Activated naive CD8-positive, alpha-beta T cell treated with anti-CD3 and anti-CD28 coated beads, Interleukin-2, amount 10 ng/mL, durations not matched to agents 7 days and 5 days (primary cell): Measurements from ENCODE around the gene MOCS2. TPM values are rescaled to one million over a fixed set of nuclear protein-coding genes. Genes with fewer than 3 reads are reported as not detected.
"Not testable (repeated sequence)": the region's sequence is repeated elsewhere in the genome, so short reads cannot be mapped to it uniquely, and the experiment has no call there.

Experiments
- ATAC-seq: fragments of 150-1000 bp; cut with Tn5 transposase; one replicate; pipeline ENCODE4 v1.10.0; 2021; ENCODE audit warnings: low read depth, moderate library complexity
- POLR2A ChIA-PET: fragments of 350-600 bp; sonication (Branson Sonifier 250); formaldehyde crosslinking; loops from one replicate; lab custom pipeline; 2021; ENCODE audit warnings: antibody characterized with exemption; lab: Charles Lee
- DNase-seq: peaks from one replicate; pipeline ENCODE4 v3.0.0; 2021
- H3K27ac Mint-ChIP-seq: one replicate; pipeline ENCODE4 v1.8.0; 2022; ENCODE audit warnings: mild to moderate bottlenecking, mixed read lengths
- H3K27me3 Mint-ChIP-seq: one replicate; pipeline ENCODE4 v1.8.0; 2022; ENCODE audit warnings: mild to moderate bottlenecking, moderate library complexity, mixed read lengths
- H3K36me3 Mint-ChIP-seq: one replicate; pipeline ENCODE4 v1.8.0; 2021; ENCODE audit warnings: mild to moderate bottlenecking, mixed read lengths
- H3K4me1 Mint-ChIP-seq: one replicate; pipeline ENCODE4 v1.8.0; 2021; ENCODE audit warnings: mixed read lengths
- H3K4me3 Mint-ChIP-seq: one replicate; pipeline ENCODE4 v1.8.0; 2022; ENCODE audit warnings: mild to moderate bottlenecking, moderate library complexity, mixed read lengths
- H3K9me3 Mint-ChIP-seq: one replicate; pipeline ENCODE4 v1.8.0; 2021; ENCODE audit warnings: mixed read lengths
- total RNA-seq, 2 experiments: library from RNA; stranded (reverse); gene quantifications; one replicate each; pipeline ENCODE4 v1.2.3, GENCODE V29; 2021

MOCS2 gene
- total RNA-seq, 2 experiments from 2014 or later, result 23.1 to 26.0 TPM

DNA sequence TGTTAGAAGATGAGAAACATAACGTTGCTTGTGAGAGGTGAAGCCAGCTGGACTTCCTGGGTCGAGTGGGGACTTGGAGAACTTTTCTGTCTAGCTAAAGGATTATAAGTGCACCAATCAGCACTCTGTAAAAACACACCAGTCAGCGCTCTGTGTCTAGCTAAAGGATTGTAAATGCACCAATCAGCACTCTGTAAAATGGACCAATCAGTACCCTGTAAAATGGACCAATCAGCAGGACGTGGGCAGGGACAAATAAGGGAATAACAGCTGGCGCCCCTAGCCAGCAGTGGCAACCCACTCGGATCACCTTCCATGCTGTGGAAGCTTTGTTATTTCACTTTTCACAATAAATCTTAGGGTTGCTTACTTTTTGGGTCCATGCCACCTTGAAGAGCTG, 2.8 kb upstream of the MOCS2 start:
- H3K9me3 Mint-ChIP-seq, ATAC-seq, H3K36me3 Mint-ChIP-seq, POLR2A ChIA-PET, H3K27ac Mint-ChIP-seq, DNase-seq, H3K4me3 Mint-ChIP-seq, H3K27me3 Mint-ChIP-seq: not testable (repeated sequence)
- peaks cover 15% of the 10 kb centered on the region for H3K4me1 Mint-ChIP-seq

DNA sequence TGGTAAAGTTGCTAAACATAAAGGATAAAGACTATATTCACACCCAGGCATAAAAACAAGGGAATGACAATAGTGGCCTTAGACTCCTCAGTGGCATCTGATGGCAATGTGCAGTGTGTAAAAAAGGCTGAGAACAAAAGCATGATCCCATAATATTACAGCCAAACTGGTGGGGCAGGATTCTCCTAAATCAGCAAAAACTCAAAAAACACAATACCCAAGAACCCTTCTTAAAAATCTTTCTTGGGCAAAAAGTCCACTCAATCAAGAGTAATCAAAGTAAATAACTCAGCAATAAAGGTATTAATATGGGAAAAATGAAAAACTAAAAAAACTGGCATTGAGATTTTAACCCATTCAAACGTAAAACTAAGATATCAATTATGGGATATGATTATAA, 1.6 kb upstream of the MOCS2 start:
- ATAC-seq (no peak), DNase-seq (no peak)
- Mint-ChIP-seq H3K36me3 (peaks cover 12% of the 10 kb centered on the region), H3K4me1 (peaks cover 23% of the 10 kb centered on the region), H3K9me3 (no peaks in the 10 kb centered on the region), H3K27ac (no peak overlapping the region), H3K27me3 (no peaks in the 10 kb centered on the region), H3K4me3 (peak overlapping the region; percentile 28)
- POLR2A ChIA-PET, result no interaction called here

DNA sequence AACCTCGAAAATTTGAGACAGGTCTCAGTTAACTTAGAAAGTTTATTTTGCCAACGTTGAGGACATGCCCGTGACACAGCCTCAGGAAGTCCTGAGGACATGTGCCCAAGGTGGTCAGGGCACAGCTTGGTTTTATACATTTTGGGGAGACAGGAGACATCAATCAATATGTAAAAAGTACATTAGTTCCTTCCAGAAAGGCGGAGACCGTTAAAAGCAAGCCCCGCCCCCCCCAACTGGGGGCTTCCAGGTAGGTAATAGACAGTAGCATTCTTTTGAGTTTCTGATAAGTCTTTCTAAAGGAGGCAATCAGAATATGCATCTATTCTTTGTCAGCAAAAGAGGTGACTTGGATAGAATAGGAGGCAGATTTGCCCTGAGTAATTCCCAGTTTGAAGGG, 599 bp upstream of the MOCS2 start:
- H3K27me3 Mint-ChIP-seq, result no peaks in the 10 kb centered on the region
- no peaks in the 10 kb centered on the region for H3K9me3 Mint-ChIP-seq
- no peak for ATAC-seq
- POLR2A ChIA-PET, result interaction anchor here (1.0 to 2.1 kb wide), 6 partner anchors 13 to 311 kb away, joined by 3 to 11 read pairs (median 5); no protein-coding TSS in a partner anchor
- peaks cover 27% of the 10 kb centered on the region for H3K4me1 Mint-ChIP-seq
- no peak for DNase-seq
- H3K27ac Mint-ChIP-seq, result peak overlapping the region; percentile 89
- H3K4me3 Mint-ChIP-seq, result peak overlapping the region; percentile 86
- peaks cover 22% of the 10 kb centered on the region for H3K36me3 Mint-ChIP-seq

DNA sequence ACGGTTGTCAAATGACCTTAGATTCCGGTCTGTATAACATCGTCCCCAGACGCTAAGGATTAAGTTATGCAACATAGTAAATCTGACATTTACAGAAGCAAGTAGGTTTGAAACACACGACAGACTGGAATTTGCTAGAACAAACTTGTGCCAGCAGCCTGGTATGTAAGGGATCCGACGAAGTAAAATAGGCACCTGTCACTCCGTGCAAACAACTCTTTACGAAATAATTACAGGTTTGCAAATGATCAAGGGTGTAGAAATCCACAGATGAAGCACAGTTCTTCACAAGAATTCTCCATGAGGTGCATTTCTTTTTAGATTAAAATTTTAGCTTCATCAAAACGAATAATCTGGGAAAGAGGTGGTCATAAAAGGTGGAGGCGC, 508 bp downstream of the MOCS2 start:
- peak overlapping the region; percentile 86 for H3K4me3 Mint-ChIP-seq
- peaks cover 30% of the 10 kb centered on the region for H3K4me1 Mint-ChIP-seq
- H3K27me3 Mint-ChIP-seq, result no peaks in the 10 kb centered on the region
- POLR2A ChIA-PET, result interaction anchor here (0.6 to 2.1 kb wide), 7 partner anchors 10 to 160 kb away, joined by 3 to 11 read pairs (median 4); no protein-coding TSS in a partner anchor
- DNase-seq (no peak), ATAC-seq (no peak)
- no peaks in the 10 kb centered on the region for H3K9me3 Mint-ChIP-seq
- H3K36me3 Mint-ChIP-seq, result peaks cover 24% of the 10 kb centered on the region
- peak overlapping the region; percentile 89 for H3K27ac Mint-ChIP-seq

DNA sequence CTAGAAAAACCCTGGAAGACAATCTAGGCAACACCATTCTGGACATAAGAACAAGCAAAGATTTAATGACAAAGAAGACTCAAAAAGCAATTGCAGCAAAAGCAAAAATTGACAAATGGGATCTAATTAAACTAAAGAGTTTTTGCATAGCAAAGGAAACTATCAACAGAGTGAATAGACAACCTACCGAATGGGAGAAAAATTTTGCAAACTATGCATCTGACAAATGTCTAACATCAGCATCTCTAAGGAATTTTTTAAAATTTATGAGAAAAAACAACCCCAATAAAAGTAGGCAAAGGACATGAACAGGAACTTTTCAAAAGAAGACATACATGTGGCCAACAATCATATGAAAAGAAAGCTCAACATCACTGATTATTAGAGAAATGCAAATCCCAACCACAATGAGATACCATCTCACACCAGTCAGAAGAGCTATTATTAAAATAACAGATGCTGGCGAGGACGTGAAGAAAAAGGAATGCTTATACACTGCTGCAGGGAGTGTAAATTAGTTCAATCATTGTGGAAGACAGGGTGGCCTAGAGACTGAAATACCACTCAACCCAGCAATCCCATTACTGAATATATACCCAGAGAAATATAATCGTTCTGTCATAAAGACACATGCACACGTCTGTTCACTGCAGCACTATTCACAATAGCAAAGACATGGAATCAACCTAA, 3.8 kb downstream of the MOCS2 start:
- ATAC-seq, result no peak
- no peak for DNase-seq
- H3K9me3 Mint-ChIP-seq, result no peaks in the 10 kb centered on the region
- POLR2A ChIA-PET, result no interaction called here
- H3K27me3 Mint-ChIP-seq, result no peaks in the 10 kb centered on the region
- no peak overlapping the region for H3K27ac Mint-ChIP-seq
- H3K4me1 Mint-ChIP-seq, result peaks cover 29% of the 10 kb centered on the region
- no peak overlapping the region for H3K4me3 Mint-ChIP-seq
- peaks cover 36% of the 10 kb centered on the region for H3K36me3 Mint-ChIP-seq

DNA sequence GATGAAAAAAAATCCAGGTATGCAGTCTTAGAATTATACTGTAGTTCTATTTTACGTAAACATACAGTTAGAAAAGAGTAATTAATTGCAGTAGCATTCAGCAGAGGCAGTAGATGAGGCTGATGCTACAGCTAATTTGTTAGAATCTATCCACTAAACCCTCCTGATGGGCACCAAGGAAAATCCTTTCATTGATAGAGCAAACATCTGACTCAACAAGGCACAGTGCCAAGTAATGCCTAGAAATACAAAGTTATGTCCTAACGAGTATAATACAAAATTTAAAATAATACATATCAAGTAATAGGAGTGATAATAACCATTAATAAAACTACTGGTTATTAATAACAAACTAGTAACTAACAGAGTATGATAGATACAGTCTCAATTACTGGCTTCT, 9.0 kb downstream of the MOCS2 start:
- Mint-ChIP-seq H3K36me3 (peaks cover 24% of the 10 kb centered on the region), H3K27ac (no peak overlapping the region), H3K27me3 (no peaks in the 10 kb centered on the region), H3K9me3 (no peaks in the 10 kb centered on the region), H3K4me1 (peaks cover 7% of the 10 kb centered on the region), H3K4me3 (no peak overlapping the region)
- POLR2A ChIA-PET, result no interaction called here
- ATAC-seq (no peak), DNase-seq (no peak)

DNA sequence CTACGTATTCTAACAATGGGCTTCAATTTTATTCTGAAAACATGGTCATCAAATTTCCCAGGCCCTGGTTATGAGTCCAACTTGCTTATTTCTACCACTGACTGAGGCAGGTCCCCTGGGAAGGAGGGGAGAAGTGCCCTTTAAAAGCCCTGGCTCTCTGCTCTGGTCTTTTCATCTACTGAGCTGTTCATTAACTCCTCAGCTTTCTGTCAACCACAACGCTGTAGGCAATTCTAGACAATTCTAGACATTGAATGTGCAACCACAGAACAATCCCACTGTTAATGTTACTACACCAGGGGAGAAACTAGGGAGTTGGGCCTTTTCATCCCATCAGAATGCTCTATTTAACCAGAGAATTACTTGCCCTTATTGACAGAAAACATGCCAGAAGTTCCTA, 10.0 kb downstream of the MOCS2 start:
- Mint-ChIP-seq H3K27ac (no peak overlapping the region), H3K4me3 (no peak overlapping the region), H3K36me3 (peaks cover 16% of the 10 kb centered on the region), H3K4me1 (peaks cover 3% of the 10 kb centered on the region), H3K9me3 (no peaks in the 10 kb centered on the region), H3K27me3 (no peaks in the 10 kb centered on the region)
- ATAC-seq (no peak), DNase-seq (no peak)
- POLR2A ChIA-PET, result no interaction called here

DNA sequence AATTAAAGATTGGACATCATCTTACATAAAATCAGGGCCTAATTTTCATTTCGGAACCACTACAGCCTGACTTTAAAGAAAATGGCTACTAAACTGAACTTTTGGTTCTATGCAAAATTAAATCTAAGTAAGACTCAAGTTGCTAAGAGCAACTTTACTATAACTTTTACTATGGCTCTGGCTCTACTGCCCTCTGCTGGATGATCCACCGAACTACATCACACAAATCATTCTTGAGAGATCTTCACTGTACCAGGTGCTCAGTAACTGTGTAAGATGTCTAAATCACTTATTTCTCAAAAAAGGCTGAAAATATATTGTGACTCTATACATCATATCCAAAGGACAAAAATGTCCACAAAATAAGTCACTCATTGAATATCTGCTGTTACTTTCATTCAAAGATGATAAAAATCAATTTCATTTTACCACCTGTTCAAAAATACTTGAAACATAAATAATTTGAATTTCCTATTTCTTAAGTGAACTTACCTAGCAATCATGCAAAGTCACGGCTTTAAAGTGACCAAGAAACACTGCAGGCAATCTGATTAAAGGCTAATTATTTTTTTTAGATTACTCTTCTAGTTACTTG, 13.5 kb downstream of the MOCS2 start:
- Mint-ChIP-seq H3K36me3 (peaks cover 5% of the 10 kb centered on the region), H3K9me3 (no peaks in the 10 kb centered on the region), H3K4me3 (no peak overlapping the region), H3K27me3 (no peaks in the 10 kb centered on the region), H3K4me1 (peaks cover 10% of the 10 kb centered on the region), H3K27ac (no peak overlapping the region)
- ATAC-seq, result peak; percentile 69
- peak; percentile 42 for DNase-seq
- POLR2A ChIA-PET, result interaction anchor here (0.5 to 2.8 kb wide), 3 partner anchors 14 to 147 kb away, joined by 3 to 11 read pairs (median 4); partner anchors contain the start of gene MOCS2

DNA sequence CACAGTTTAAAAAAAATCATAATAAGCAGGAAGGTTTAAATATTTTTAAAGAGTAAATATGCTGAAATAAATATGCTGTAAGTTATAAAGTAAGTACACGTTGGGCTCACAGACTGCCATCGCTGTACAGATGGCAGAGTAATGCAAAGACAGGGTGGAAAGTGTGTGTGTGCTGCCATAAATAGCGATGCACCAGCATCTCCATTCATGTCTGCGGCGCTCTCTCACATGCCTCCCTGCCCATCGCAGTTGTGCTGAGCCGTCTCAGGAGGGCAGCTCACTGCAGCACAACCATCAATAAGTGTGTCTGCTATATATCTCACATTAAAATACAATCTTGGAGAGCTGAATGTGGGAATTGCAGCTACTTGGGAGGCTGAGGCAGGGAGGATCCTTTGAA, 14.3 kb downstream of the MOCS2 start:
- ATAC-seq (no peak), DNase-seq (no peak)
- no peaks in the 10 kb centered on the region for H3K27me3 Mint-ChIP-seq
- H3K9me3 Mint-ChIP-seq, result no peaks in the 10 kb centered on the region
- peaks cover 8% of the 10 kb centered on the region for H3K36me3 Mint-ChIP-seq
- no peak overlapping the region for H3K4me3 Mint-ChIP-seq
- peaks cover 14% of the 10 kb centered on the region for H3K4me1 Mint-ChIP-seq
- POLR2A ChIA-PET, result no interaction called here
- no peak overlapping the region for H3K27ac Mint-ChIP-seq

DNA sequence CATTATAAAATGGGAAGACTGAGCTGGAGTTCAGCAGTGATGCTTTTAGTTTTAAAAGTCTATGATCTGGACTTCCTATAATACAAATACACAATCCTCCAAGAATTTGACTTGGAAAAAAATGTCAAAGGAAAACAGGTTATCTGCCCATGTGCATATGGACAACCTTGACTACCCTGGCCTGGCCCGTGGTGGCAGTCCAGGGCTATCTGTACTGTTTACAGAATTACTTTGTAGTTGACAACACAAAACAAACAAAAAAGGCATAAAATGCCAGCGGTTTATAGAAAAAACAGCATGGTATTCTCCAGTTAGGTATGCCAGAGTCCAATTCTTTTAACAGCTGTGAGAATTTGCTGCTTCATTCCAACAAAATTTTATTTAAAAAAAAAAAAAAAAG, 17.3 kb downstream of the MOCS2 start:
- H3K4me3 Mint-ChIP-seq, result no peak overlapping the region
- no peaks in the 10 kb centered on the region for H3K9me3 Mint-ChIP-seq
- peaks cover 8% of the 10 kb centered on the region for H3K36me3 Mint-ChIP-seq
- H3K4me1 Mint-ChIP-seq, result peaks cover 27% of the 10 kb centered on the region
- no peaks in the 10 kb centered on the region for H3K27me3 Mint-ChIP-seq
- ATAC-seq (no peak), DNase-seq (no peak)
- POLR2A ChIA-PET, result interaction anchor here (2.0 kb wide), 1 partner anchor 17 kb away, joined by 4 read pairs; the partner anchor contains the start of gene MOCS2
- H3K27ac Mint-ChIP-seq, result no peak overlapping the region

DNA sequence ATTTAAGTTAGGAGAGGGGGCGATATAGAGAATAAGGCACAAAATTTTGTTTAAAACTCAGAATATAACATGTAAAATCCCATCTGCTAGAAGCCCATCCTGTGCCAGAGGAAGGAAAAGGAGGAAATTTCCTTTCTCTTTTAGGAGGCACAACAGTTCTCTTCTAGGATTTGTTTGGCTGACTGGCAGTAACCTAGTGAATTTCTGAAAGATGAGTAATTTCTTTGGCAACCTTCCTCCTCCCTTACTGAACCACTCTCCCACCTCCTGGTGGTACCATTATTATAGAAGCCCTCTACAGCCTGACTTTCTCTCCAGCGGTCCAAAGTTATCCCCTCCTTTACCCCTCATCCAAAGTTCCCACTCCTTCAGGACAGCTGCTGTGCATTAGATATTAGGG, 18.3 kb downstream of the MOCS2 start:
- H3K4me1 Mint-ChIP-seq, result peaks cover 29% of the 10 kb centered on the region
- no peak overlapping the region for H3K27ac Mint-ChIP-seq
- no peaks in the 10 kb centered on the region for H3K27me3 Mint-ChIP-seq
- ATAC-seq (no peak), DNase-seq (no peak)
- H3K9me3 Mint-ChIP-seq, result no peaks in the 10 kb centered on the region
- POLR2A ChIA-PET, result interaction anchor here (1.6 to 2.0 kb wide), 3 partner anchors 18 to 142 kb away, joined by 4 to 7 read pairs (median 4); partner anchors contain the start of gene MOCS2
- H3K4me3 Mint-ChIP-seq, result no peak overlapping the region
- peaks cover 15% of the 10 kb centered on the region for H3K36me3 Mint-ChIP-seq

DNA sequence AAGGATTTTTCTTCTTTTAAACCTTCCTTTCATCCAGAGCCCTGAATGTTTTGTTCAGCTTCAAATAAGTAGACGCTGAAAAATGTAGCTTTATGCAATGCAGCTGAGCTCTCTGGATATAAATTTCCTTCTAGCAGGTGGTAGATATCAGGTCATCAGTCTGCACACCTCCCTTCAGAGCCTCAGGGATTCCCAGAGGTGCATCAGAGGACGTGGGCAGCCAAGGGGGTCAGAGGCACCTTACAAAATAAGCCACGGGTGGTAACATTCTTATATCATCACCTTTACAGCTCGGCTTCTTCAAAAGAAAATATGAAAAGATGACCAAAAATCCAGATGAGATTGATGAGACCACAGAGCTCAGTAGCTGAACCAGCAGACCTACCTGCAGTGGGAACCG, 19.3 kb downstream of the MOCS2 start:
- peak overlapping the region; percentile 43 for H3K27ac Mint-ChIP-seq
- peaks cover 15% of the 10 kb centered on the region for H3K36me3 Mint-ChIP-seq
- H3K27me3 Mint-ChIP-seq, result no peaks in the 10 kb centered on the region
- no peak overlapping the region for H3K4me3 Mint-ChIP-seq
- ATAC-seq (no peak), DNase-seq (no peak)
- peaks cover 26% of the 10 kb centered on the region for H3K4me1 Mint-ChIP-seq
- no peaks in the 10 kb centered on the region for H3K9me3 Mint-ChIP-seq
- POLR2A ChIA-PET, result interaction anchor here (0.6 to 2.0 kb wide), 5 partner anchors 19 to 1655 kb away, joined by 4 to 8 read pairs (median 4); partner anchors contain the start of gene MOCS2

DNA sequence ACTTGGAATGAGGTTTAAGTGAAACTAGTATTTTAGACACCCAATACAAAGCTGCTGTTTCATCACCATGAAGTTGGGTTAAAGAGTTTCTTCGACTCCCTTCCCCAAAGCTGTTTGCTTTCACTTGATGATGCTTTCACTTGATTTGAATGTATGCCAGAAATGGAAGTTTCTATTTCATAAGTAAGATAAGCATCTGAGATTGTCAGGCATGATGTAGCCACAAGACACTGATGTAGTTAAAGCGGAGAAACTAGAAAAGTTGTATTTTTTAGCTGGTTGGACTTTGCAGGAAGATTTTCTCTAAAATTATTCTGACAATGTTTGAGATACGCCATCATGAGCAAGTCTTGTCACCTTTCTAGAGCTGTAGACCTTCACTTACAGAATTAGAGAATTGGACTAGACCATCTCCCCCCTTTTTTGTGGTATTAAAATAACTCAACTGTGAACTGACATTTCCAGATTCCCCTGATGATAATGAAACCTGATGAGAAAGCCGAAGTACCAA, 20.0 kb downstream of the MOCS2 start:
- Mint-ChIP-seq H3K27me3 (no peaks in the 10 kb centered on the region), H3K27ac (peak overlapping the region; percentile 72), H3K4me3 (peak overlapping the region; percentile 60), H3K9me3 (no peaks in the 10 kb centered on the region), H3K36me3 (peaks cover 15% of the 10 kb centered on the region), H3K4me1 (peaks cover 33% of the 10 kb centered on the region)
- ATAC-seq, result peak; percentile 62
- DNase-seq, result no peak
- POLR2A ChIA-PET, result interaction anchor here (0.6 to 2.0 kb wide), 5 partner anchors 17 to 1655 kb away, joined by 3 to 8 read pairs (median 6); partner anchors contain the start of gene MOCS2
